Vagina (tissue), 2 donors: ENCODE data around the gene WNT9A. TPM values are rescaled to one million over a fixed set of nuclear protein-coding genes. Genes with fewer than 3 reads are reported as not detected.

Experiments
- DNase-seq, 2 donors: peaks; one replicate each; pipeline ENCODE4 v3.0.0-alpha.2; 2017; ENCODE audit errors: extremely low spot score in 2 of 2
- H3K27ac ChIP-seq: fragments of 200-600 bp; sonication (generic); one replicate; pipeline ENCODE4 v1.5.1; 2019
- H3K27me3 ChIP-seq: fragments of 200-600 bp; sonication (generic); one replicate; pipeline ENCODE4 v1.5.1; 2019
- H3K36me3 ChIP-seq, 2 donors: fragments of 200-600 bp; sonication (generic); one replicate each; pipeline ENCODE4 v1.5.1; 2017 to 2019
- H3K4me1 ChIP-seq: fragments of 200-600 bp; sonication (generic); one replicate; pipeline ENCODE4 v1.5.1; 2019
- H3K4me3 ChIP-seq, 2 donors: fragments of 200-600 bp; sonication (generic); 1 replicate in 1 of 2; 2 replicates in 1 of 2; pipeline ENCODE4 v1.5.1; 2016 to 2019
- H3K9me3 ChIP-seq: fragments of 200-600 bp; sonication (generic); one replicate; pipeline ENCODE4 v1.5.1; 2019
- POLR2A ChIP-seq, 2 donors: fragments of 450-650 bp; IDR thresholded peaks; one replicate each; pipeline ENCODE4 v1.6.1; 2017; ENCODE audit warnings: antibody characterized with exemption in 2 of 2, mild to moderate bottlenecking in 2 of 2, moderate library complexity in 2 of 2
- POLR2AphosphoS5 ChIP-seq, 2 donors: sonication (generic); formaldehyde crosslinking; IDR thresholded peaks; one replicate each; pipeline ENCODE4 v1.9.0; 2017; ENCODE audit warnings: antibody characterized with exemption in 2 of 2, mild to moderate bottlenecking in 2 of 2, low read depth in 1 of 2; ENCODE audit not compliant: insufficient read depth in 1 of 2
- intact Hi-C: fragments of 100-400 bp; cut with DNase I; formaldehyde crosslinking; loops from one replicate; pipeline ENCODE4 v1.15.1; 2023
- total RNA-seq: library from RNA; depleted of rRNA; stranded (reverse); fragments of >200 nt; gene quantifications from one replicate; pipeline ENCODE4 v1.2.3, GENCODE V29; 2016
- TF ChIP-seq, protein P1 (sequence below), 3 experiments: fragments of 450-650 bp in 2 of 3; fragments of 200-600 bp in 1 of 3; sonication (generic) in 1 of 3; IDR thresholded peaks; one replicate each; pipeline ENCODE4 v1.5.1; 2017 to 2019; ENCODE audit warnings: antibody characterized with exemption in 3 of 3, mild to moderate bottlenecking in 2 of 3, moderate library complexity in 2 of 3

Gene WNT9A
- total RNA-seq, 1 donor from 2014 or later = 2.9 TPM

DNA sequence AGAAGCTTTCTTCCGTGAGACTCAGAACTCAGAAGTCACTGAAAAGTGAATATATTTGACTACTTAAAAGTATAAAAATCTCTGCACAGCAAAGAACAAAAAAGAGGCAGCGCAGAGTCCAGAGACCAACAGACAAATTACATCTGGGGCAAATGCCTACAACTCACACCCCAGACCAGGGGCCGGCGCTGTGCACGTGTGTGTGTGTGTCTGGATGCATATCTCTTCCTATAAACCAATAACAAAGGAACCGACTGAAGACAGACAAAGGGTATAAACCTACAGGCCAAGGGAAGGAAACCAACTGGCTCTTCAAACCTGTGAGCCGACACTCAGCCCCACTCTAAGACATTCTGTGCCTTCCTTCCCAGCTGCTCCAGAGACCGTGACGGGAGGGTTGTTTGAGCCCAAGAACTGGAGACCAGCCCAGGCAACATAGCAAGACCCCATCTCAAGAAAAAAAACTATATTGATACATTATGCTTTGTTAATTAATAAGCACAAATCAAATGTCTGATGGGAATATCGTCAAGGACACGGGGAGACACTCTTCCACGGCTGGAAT, 18.8 kb downstream of the WNT9A start:
- intact Hi-C loops = no loop called here
- TF ChIP-seq, protein P1, sequence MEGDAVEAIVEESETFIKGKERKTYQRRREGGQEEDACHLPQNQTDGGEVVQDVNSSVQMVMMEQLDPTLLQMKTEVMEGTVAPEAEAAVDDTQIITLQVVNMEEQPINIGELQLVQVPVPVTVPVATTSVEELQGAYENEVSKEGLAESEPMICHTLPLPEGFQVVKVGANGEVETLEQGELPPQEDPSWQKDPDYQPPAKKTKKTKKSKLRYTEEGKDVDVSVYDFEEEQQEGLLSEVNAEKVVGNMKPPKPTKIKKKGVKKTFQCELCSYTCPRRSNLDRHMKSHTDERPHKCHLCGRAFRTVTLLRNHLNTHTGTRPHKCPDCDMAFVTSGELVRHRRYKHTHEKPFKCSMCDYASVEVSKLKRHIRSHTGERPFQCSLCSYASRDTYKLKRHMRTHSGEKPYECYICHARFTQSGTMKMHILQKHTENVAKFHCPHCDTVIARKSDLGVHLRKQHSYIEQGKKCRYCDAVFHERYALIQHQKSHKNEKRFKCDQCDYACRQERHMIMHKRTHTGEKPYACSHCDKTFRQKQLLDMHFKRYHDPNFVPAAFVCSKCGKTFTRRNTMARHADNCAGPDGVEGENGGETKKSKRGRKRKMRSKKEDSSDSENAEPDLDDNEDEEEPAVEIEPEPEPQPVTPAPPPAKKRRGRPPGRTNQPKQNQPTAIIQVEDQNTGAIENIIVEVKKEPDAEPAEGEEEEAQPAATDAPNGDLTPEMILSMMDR (IDR thresholded peaks at IDR 0.05) = no peak
- TF ChIP-seq POLR2AphosphoS5 (IDR thresholded peaks at IDR 0.05; ENCODE audit: insufficient read depth in 1 of 2, low read depth in 1 of 2) (no peak), POLR2A (IDR thresholded peaks at IDR 0.05) (no peak)
- Histone ChIP-seq H3K9me3 (no peaks in the 10 kb centered on the region), H3K27me3 (no peaks in the 10 kb centered on the region), H3K4me1 (peaks cover 9% of the 10 kb centered on the region), H3K36me3 (no peaks in the 10 kb centered on the region), H3K4me3 (no peak overlapping the region), H3K27ac (no peak overlapping the region)
- DNase-seq = no peak

DNA sequence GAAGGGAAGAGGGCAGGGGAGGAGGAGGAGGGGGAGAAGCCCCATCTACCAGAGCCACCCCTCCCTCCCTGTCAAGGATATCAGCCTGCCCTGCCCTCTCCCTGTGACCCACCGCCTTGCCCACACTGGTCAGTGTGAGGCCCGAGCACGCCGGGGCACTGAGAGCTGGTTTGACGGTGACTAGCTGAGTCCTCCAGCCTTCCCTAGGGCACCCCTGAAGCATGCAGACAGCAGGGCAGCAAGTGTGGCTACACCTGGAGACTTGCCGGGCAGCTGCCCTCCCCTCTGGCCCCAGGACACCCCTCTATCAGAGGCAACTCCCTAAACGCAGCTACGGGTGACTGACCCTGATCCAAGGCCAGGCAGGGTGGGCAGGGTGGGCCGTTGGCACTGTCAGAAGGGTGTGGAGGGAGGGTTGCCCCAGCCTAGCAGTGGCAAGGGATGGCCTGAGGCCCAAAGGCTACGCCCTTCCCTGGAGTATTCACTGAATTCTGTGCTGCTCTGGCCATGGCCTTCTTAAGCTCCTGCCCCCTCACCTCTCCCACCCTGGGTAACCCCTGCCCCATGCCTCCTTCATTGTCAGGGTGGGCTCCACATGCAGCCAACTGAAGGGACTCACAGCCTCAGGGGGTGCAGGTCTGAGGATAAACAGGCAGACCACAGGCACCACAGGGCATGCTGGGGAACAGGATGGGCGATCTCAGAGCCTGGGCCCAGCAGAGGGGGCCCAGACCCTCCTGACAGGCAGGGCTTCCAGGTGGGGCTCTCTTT, 19.6 kb downstream of the WNT9A start:
- H3K4me3 ChIP-seq = no peak overlapping the region
- no peak for TF ChIP-seq POLR2AphosphoS5 (IDR thresholded peaks at IDR 0.05; ENCODE audit: insufficient read depth in 1 of 2, low read depth in 1 of 2)
- TF ChIP-seq, protein P1 (IDR thresholded peaks at IDR 0.05) = no peak
- no peak for TF ChIP-seq POLR2A (IDR thresholded peaks at IDR 0.05)
- no peak for DNase-seq
- H3K9me3 ChIP-seq = no peaks in the 10 kb centered on the region
- no peak overlapping the region for H3K27ac ChIP-seq
- intact Hi-C loops = no loop called here
- H3K27me3 ChIP-seq = no peaks in the 10 kb centered on the region
- peaks cover 9% of the 10 kb centered on the region for H3K4me1 ChIP-seq
- no peaks in the 10 kb centered on the region for H3K36me3 ChIP-seq

DNA sequence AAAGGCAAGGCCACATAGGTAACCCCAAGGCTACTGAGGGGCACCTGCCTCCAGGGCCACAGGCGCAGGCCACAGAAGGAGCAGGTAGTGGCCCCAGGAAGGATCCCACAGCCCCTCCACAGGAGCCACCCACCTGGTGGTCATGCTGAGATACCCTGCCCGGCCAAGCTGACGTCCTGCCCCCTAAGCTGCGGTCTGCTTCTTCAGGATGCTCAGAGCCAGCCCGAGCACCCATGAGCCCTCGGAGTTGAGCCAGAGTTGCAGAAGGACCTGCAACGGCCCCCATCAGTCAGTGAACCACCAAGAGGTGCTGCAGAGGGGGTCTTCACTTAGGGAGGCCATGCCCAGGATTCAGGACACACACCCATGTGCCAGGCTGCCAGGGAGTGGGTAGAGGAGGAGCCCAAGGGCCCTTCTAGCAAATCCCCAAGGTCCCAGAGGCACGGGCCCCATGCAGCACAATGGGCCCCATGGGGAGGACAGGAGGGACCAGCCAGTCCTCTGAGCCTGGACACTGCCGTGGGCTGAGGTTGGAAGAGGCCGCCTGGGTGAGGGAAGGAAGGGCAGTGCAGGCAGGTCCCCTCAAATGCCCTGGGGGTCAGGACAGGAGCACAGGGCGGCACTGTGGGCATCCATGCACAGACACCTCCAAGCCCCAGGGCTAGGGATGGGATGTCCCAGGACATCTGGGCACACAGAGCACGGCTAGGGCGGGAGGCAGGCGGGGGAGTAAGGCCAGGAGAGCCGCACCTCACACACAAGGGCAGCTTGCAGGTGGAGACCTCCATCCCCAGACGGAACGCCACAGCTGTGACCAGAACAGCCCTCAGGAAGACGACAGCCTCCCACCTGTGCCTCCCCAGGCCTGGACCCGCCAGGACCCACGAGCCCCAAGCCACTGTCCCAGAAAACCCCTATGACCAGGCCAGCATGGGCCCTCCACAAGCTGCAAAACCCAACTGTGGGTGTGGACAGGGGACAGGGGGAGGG, 20.5 kb downstream of the WNT9A start:
- no peak overlapping the region for H3K4me3 ChIP-seq
- no peaks in the 10 kb centered on the region for H3K36me3 ChIP-seq
- intact Hi-C loops = no loop called here
- DNase-seq = no peak
- no peak overlapping the region for H3K27ac ChIP-seq
- peaks cover 9% of the 10 kb centered on the region for H3K4me1 ChIP-seq
- H3K27me3 ChIP-seq = no peaks in the 10 kb centered on the region
- H3K9me3 ChIP-seq = no peaks in the 10 kb centered on the region
- TF ChIP-seq, protein P1 (IDR thresholded peaks at IDR 0.05) = no peak

DNA sequence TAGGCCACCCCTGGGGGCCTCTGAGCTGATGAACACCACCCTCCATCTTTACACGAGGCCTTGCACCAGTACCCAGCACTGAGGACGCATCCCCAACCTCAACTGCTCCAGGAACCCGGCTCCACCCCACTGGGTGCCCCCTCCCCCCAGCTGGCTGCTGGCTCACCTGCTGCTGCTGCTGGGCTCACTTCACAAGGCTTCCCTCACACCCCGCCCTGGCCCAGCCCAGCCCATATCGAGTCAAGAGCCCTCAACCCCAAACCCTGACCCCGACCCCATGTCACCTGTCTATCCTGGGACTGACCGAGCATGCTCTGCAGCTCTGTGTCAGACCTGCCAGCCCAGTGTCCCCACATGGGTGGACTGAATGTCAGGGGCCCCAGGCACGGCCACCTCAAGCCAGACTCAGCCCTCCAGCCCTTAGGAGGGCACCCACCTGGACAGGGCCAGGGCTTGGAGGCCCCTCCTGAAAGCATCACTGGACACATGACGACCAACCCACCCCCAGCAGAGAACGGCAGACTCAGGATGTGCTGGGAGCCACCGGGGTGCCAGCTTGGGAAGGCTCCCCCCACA, 21.4 kb downstream of the WNT9A start:
- TF ChIP-seq, protein P1 (IDR thresholded peaks at IDR 0.05) = no peak
- TF ChIP-seq POLR2A (IDR thresholded peaks at IDR 0.05) (no peak), POLR2AphosphoS5 (IDR thresholded peaks at IDR 0.05; ENCODE audit: insufficient read depth in 1 of 2, low read depth in 1 of 2) (no peak)
- Histone ChIP-seq H3K4me1 (peaks cover 9% of the 10 kb centered on the region), H3K27me3 (no peaks in the 10 kb centered on the region), H3K4me3 (no peak overlapping the region), H3K9me3 (no peaks in the 10 kb centered on the region), H3K27ac (no peak overlapping the region), H3K36me3 (peaks cover 0 to 6% of the 10 kb centered on the region in 2 donors)
- intact Hi-C loops = no loop called here
- no peak for DNase-seq
